CD1c-positive myeloid dendritic cell (primary cell): ENCODE measurements around the gene PTPRF.
"Not testable (repeated sequence)": the region's sequence is repeated elsewhere in the genome, so short reads cannot be mapped to it uniquely, and the experiment has no call there.

Experiments used
- DNase-seq: peaks from one replicate; pipeline ENCODE4 v3.0.0-alpha.2; 2016; ENCODE audit errors: extremely low spot score

Gene PTPRF

DNA sequence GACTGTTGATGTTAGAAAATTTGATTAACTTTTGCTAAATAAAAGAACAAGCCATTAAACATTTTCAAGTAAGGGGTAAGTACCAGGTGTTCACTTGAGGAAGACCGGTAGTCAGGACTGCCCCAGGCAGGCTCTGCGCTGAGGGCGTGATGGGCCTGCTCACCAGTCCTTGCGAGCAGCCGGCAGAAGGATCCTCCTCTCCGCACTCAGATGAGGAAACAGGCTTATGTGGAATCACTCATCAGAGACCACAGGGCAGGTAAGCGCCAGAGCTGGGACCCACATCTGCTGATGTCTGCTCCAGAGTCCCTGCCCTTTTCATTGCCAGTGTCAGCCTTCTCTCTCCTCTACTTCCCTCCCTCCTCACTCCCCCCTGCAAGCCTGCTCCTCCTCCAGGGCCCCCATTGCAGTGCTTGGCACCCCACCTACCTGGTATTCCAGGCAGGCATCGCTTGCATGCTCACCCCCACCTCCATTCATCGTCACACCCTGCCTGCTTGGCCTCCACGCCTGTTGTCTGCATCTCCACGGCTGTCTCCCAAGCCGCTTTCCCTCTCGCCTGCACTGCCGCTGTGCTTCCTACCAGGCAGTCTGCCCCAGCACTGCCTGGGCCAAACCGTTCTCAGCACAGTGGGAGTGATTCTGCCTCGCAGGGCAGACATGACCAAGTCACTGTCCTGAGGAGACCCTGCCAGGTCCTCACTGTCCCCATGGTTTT is 94.5 kb downstream of the PTPRF start:
- DNase-seq = no peak

DNA sequence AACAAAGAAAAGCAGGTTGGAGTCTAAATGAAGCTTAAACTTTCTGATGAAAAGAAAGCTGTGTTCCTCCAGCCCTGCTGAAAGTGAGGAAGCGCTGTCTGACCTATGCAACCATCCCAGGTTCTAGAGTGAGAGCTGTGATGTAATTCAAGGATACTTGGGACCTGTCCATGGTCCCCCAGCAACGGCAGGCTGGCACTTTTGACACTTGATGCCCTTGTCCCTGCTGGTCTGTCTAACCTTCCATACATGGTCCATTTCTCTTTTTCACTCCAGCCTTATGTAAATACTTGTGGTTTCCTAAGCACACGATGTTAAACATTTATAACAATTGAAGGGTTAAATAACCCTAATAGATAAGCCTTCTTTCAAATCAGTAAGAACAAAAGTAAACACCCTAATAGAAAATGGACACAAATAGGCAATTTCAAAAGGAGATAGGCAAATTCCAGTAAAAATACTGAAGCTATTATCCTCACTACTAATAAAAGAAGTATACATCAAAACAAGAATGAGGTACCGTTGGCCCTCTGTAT is 101.5 kb downstream of the PTPRF start:
- no peak for DNase-seq

DNA sequence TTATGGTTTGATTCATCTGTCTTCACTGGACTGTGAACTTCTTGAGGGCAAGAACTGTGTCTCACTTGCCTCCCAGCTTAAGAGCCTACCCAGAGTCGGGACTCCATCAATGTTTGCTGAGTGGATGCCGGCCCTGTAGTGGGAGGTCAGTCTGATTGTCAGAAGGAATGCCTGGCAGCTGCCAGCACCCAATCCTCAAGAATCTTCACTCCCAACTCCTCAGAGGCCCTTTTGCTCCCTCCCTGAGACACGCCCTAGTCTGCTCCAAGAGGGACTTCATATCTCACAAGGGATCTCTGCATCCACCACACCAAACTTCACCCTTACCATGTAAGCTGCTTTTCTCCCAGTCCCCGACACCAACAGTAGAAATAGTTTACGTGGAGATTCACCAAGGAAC is 104.0 kb downstream of the PTPRF start:
- DNase-seq = no peak

GRCh38 chr1:43636006-43636641 is 105.4 kb downstream of the PTPRF start:
- no peak for DNase-seq

DNA sequence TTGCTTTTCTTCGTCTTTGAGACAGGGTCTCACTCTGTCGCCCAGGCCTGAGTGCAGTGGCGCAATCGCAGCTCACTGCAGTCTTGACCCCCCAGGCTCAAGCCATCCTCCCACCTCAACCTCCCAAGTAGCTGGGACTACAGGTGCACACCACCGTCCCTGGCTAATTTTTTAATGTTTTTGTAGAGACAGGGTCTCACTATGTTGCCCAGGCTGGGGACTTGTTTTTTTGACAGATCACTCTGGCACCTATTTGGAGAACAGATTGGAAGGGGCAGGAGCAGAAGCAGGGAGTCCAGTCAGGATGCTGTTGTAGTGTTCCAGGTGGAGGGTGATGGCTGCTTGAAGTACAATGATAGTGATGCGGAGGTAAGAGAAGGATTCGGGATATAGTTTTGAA is 106.6 kb downstream of the PTPRF start:
- DNase-seq = no peak

GRCh38 chr1:43638381-43638780 is 107.7 kb downstream of the PTPRF start:
- not testable (repeated sequence) for DNase-seq

DNA sequence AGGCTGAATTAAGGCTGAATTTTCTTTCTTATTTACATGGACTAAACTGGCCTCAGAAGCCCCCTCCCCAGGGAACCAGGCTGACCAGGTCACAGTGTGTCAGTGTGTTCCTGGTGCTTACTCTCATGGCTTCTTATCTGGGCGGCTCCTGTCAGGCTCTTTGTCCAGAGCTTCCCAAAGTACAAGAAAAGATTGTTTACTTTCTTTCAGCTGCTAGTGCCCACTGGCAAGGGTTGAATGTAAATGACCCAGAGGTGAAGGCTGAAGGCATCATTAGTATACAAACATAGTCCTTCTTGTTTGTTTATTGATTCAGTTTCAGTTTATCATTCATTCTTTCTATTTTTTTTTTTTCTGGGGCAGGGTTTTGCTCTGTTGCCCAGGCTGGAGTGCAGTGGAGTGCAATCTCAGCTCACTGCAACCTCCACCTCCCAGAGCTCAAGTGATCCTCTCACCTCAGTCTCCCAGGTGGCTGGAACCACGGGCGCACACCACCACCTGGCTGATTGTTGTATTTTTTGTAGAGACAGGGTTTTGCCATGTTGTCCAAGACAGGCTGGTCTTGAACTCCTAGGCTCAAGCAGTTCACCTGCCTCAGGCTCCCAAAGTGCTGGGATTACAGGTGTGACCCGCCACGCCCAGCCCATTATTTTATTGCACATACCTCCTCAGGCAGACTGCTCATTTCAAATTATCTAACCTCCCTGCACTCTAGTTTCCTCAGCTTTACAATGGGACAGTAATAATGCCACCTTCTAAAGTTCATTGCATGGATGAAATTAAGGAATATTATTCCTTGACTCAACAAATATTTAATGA is 109.5 kb downstream of the PTPRF start:
- DNase-seq = no peak

GRCh38 chr1:43644558-43644957 is 113.9 kb downstream of the PTPRF start:
- no peak for DNase-seq

GRCh38 chr1:43645461-43645860 is 114.8 kb downstream of the PTPRF start:
- no peak for DNase-seq

- not testable (repeated sequence) for DNase-seq
These were observed 116.6 kb downstream of the PTPRF start for GRCh38 chr1:43647331-43647730.

- peak; percentile 19 for DNase-seq
These were observed 117.7 kb downstream of the PTPRF start for GRCh38 chr1:43648221-43648847.

DNA sequence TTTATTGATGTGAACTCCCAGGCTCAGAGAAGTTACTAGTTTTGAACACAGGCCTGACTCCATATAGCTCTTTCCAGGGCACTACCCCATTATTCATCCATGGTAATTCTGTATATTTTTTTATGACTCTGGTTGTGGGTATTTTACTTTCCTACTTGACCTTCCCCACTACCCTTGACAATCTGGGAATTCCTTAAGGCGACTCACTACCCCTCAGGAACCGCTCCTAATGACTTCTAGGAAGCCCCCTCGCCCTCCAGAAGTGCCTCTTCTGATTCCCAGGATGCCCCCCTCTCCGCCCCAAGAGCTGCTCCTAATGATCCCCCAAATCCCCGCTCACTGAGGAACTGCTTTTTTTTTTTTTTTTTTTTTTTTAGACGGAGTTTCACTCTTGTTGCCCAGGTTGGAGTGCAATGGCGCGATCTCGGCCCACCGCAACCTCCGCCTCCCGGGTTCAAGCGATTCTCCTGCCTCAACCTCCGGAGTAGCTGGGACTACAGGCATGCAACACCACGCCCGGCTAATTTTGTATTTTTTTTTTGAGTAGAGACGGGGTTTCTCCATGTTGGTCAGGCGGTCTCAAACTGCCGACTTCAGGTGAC is 118.3 kb downstream of the PTPRF start:
- no peak for DNase-seq

DNA sequence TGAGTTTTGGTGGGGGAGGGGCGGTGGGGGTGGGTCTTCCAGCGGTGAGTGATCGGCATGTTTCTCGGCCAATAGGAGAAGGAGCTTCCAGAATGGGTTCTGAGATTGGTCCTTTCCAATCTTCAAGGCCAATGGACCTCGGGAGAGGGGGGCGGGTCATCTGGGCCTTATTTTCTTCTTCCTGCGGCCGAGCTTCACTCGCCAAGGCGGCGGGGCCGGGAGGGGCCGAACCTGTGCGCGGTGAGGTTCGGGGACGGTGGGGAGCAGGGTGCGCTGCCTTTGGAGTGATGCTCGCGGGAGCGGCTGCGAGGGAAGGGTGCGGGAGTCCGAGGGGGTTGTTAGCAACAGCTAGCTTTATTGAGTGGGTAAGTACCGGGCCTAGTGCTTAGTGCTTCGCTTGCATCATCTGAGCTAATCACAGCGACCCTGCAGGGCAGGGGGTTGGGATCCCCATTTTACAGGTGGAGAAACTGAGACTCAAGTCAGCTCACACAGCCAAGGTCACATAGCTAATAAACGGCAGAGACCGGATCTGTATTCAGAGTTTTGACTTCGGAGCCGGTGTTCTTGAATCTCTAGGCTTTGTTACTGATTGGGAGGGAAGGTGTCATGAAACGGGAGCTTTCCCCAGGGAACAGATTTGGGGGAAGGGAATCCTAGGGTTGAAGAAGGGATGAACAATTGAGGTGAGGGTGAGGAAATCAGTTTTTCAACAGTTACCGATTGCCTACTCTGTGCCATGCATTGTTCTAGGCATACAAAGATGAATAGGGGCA is 119.8 kb downstream of the PTPRF start:
- peak; percentile 98 for DNase-seq

GRCh38 chr1:43651188-43651587 is 120.5 kb downstream of the PTPRF start:
- no peak for DNase-seq

DNA sequence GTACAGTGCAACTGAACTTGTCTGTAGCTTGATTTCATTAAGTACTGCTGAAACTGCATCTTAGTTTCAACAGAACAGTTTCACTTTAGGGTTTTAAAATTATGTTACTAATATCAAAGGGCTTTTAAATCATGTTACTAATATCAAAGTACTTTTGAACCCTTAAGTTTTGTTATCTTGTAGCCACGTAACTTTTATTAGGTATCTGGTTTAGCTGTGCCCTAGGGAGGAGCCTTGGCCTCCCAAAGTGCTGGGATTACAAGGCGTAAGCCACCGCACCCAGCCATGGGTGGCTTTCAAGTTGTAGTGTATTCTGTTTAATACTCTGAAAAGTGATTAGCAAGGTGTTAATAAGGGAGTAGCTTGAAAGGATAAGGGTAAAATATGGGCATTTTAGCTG is 121.2 kb downstream of the PTPRF start:
- no peak for DNase-seq

- DNase-seq = no peak
These were observed 122.7 kb downstream of the PTPRF start for GRCh38 chr1:43653339-43653738.

DNA sequence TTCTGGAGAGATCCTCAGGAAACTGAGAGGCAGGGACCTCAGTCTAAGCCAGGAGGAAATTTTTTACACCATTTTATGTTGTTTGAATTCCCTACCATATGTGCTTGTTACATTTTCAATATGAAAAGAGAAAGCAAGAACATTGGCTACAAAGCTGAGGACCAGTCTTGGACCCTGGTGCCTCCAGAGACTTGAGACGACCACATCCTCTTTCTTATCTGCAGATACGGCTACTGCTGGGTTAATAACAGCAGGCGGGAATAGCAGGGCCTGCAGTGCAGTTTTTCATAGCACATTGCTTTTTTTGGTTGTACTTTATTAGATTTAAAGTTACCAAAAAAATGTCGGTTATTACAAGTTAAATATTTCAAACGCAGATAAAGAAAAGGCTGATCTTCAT is 123.2 kb downstream of the PTPRF start:
- no peak for DNase-seq

GRCh38 chr1:43655953-43656352 is 125.3 kb downstream of the PTPRF start:
- no peak for DNase-seq

GRCh38 chr1:43659212-43660166 is 128.8 kb downstream of the PTPRF start:
- DNase-seq = no peak

- DNase-seq = no peak
These were observed 129.7 kb downstream of the PTPRF start for GRCh38 chr1:43660355-43660754.
